ENCODE data around the gene PIK3R4.

PIK3R4 gene

GRCh38 chr3:130741946-130742610 lies 4.6 kb downstream of the PIK3R4 start:
- no peak for DNase-seq (ENCODE audit: low read depth)

DNA sequence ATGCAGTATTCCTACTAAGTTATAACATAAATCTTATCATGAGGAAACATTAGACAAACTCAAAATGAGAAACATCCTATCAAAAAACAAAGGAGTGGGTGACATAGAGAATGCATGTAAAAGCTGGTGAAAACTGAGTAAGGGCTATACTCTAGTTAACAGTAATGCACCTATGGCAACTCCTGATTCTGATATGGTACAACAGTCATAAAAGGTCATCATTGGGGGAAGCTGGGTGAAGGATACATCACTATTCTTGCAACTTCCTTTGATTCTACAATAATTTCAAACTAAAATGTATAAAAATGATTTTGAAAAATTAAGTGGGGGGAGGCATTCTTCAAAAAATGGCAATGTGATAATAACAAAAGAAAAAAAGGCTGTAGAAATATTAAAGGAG lies 6.8 kb downstream of the PIK3R4 start:
- DNase-seq (ENCODE audit: low read depth): no peak

DNA sequence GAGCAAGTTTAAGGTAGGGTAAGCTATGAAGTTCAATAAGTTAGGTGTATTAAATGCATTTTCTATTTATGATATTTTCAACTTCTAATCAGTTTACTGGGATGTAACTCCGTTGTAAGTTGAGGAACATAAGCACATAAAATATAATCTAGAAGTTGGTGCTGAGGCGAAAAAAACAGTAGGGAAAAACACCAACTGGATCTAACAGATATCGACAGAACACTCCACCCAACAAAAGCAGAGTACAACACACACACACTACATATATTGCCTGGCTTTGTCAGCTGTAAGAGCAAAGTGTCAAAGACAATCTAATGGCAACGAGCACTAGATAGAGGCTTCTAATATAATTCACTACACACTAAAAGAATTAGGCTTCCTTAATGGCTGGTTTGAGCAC lies 8.4 kb downstream of the PIK3R4 start:
- no peak for DNase-seq (ENCODE audit: low read depth)

DNA sequence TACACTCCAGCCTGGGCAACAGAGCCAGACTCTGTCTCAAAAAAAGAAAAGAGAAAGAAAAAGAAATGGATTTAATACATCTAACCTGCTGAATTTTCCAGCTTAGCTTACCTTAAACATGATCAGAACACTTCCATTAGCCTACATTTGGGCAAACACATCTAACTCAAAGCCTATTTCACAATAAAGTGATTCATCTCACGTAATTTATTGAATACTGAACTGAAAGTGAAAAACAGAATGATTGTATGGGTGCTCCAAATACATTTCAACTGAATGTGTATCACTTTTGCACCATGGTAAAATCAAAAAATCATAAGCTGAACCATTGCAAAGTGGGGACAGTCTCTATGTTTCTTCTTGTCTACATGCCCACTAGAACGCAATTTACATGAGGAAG lies 9.0 kb downstream of the PIK3R4 start:
- DNase-seq (ENCODE audit: low read depth): no peak

GRCh38 chr3:130733236-130733875 lies 13.3 kb downstream of the PIK3R4 start:
- DNase-seq (ENCODE audit: low read depth): no peak

- DNase-seq (ENCODE audit: low read depth): no peak
Measured at GRCh38 chr3:130732501-130732900, 14.1 kb downstream of the PIK3R4 start.

GRCh38 chr3:130731817-130732216 lies 14.8 kb downstream of the PIK3R4 start:
- DNase-seq (ENCODE audit: low read depth): no peak

GRCh38 chr3:130729154-130729553 lies 17.5 kb downstream of the PIK3R4 start:
- no peak for DNase-seq (ENCODE audit: low read depth)

- no peak for DNase-seq (ENCODE audit: low read depth)
Measured at GRCh38 chr3:130728037-130728436, 18.6 kb downstream of the PIK3R4 start.

DNA sequence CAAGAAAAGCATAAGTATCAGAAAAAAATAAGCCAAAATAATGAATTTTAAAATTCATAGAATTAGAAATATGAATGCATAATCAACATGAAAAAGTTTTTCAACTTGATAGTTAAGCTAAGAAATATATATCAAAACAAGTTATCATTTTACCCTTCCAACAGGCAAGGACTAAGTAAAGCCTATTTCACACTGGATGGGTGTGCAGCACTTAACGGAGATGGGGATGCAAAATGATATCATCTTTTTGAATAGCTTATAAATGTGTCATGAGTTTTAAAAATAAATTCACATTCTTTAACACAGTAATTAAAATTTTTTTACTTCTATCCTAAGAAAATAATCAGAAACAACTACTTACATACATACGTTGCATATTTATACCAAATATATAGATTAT lies 20.9 kb downstream of the PIK3R4 start:
- no peak for DNase-seq (ENCODE audit: low read depth)

- DNase-seq (ENCODE audit: low read depth): no peak
Measured at GRCh38 chr3:130715616-130716015, 31.0 kb downstream of the PIK3R4 start.

DNA sequence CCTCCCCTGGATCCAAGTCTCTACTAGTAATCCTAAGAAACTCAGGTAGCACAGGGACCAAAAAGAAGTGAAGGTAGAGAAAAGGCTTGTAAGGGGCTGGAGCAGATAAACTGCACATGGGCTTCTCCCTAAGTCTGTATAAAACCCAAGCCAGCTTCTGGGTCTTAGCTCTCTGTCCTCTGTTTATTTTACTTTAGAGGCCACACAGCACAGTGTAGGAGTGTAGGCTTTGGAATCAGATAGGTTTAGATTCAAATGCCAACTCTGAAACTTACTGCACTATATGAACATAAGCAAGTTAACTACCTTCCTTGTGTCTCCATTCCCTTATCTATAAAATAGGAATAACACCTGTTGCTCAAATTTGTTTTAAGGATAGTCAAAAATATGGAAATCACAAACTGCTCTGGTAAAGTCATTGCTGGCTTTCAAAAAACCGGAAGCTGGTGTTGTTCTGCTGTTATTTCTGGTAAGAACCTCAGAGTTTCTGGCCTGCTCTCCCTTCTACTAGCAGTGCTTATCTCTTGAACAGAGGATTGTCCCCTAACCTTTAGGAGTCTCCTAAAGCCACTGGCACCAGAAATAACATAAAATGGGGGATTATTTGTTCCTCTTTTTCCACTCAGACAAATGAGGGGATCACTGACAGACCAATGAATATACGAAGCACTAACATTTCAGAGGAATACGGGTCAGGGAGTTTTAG lies 33.8 kb downstream of the PIK3R4 start:
- DNase-seq (ENCODE audit: low read depth): no peak

- no peak for DNase-seq (ENCODE audit: low read depth)
Measured at GRCh38 chr3:130711565-130712324, 34.9 kb downstream of the PIK3R4 start.

- DNase-seq (ENCODE audit: low read depth): no peak
Measured at GRCh38 chr3:130709671-130710070, 37.0 kb downstream of the PIK3R4 start.

DNA sequence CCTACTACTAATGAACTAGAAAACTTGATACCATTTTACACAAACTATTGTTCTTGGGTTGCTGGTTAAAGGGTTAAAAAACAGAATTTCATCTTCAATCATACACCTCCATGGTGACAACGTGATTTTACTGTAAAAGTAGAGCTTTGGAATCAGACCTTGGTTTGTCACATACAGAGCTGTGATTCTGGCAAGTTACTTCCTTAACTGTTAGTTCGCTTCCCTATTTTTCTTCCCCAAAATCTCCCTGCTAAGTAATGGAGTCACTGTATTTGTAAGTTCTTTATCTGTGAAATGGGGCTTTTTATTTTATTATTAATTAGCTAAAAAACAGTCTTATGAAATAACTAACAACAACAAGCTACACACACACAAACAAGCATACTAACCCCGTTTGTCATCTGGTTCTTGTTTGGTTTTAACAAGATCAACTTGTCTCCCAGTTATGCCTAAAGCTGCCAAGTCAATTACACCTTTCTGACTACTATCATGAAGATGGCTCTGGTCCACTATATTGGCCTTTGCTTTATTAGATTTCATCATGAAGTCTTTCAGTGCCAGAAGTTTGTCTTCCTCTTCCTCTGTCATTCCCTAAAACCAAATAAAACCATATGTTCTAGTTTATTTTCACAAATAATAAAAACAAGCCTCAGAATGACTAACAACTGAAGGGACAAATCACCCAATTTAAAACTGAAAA lies 38.6 kb downstream of the PIK3R4 start:
- no peak for DNase-seq (ENCODE audit: low read depth)

DNA sequence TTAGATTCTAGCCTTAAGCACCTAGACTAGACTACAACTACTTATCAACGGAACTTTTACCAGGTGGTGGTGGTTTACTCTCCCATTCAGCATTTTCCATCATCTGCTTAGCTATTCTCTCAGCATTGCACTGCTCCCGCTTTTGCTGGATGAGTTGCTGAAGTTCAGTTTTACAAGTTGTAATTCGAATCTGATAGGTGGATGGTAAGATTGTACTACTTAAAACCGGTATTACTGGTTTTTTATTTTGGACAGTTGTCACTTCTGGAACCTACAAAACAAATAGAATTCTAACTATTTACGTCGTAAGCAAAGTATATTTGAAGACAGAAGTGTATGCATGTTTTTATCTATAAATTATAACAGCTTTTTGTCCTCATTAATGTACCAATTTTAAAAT lies 41.1 kb downstream of the PIK3R4 start:
- DNase-seq (ENCODE audit: low read depth): no peak

DNA sequence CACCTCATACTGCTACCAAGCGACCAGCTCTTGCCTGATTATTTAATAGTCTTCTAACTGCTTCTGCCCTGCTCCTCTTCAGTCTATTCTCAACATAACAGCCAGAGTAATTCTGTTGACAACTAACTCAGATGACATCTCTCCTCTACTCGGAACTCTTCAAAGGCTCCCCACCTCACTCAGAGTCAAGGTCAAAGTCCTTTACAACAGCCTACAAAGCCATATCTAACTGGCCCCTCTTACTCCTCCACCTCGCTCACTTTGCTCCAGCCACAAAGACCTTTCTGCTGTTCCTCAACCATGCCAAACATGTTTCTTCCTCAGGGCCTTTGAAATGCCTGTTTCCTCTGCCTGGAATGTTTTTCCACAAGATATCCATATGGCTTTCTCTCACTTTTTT lies 43.6 kb downstream of the PIK3R4 start:
- no peak for DNase-seq (ENCODE audit: low read depth)

DNA sequence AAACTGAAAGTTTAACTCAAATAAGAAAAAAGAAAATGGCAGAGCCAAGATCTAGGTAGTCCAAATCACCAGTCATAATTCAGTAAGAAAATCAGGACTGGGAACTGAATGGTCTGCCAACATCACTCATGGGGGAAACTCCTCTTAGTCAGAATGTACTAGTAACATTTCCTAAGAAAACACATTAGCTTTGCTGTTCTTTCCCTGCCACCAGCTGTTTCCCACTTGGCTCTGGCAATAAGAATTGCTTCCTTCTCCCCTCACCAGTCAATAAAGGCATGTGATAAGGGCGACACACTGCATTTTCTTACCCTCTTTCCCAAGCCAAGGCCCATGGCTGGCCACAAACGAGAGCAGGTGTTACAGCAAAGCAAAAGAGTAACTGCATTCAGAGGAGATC lies 46.1 kb downstream of the PIK3R4 start:
- DNase-seq (ENCODE audit: low read depth): no peak

DNA sequence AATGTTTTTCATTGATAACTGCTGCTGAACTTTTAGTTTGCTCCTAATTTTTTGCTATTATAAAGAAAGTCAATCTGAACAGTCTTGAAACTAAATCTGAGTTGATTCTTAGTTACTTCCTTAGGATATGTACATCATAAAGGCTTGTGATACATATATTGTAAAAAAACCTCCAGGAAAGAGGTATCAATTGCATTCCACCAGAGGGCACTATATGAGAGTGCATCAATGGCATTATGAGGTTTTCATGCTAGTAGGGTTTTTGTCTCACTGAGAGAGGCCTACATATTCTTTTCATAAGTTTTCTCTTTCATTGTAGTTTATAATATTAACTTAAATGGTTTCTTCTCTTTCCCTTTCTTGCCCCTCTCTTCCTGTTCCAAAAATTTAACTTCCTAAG lies 46.9 kb downstream of the PIK3R4 start:
- no peak for DNase-seq (ENCODE audit: low read depth)

GRCh38 chr3:130693314-130693713 lies 53.3 kb downstream of the PIK3R4 start:
- DNase-seq (ENCODE audit: low read depth): no peak

DNA sequence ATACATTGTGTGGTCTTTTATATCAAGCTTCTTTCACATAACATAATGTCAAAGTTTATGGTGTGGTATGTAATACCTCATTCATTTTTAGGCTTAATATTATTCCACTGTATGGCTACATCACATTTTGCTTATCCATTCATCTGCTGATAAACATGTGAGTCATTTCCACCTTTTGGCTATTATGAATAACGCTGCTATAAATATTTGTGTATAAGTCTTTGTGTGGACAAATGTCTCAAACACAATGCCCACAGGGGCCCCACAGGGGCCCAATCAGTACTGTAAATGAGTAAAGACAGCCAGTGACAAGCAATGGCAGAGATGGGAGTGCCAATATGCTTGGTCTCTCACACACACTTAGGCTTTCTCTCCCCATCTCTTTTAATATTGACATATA lies 54.2 kb downstream of the PIK3R4 start:
- no peak for DNase-seq (ENCODE audit: low read depth)
